ENCODE data around the gene NPPA. TPM values are rescaled to one million over a fixed set of nuclear protein-coding genes. Genes with fewer than 3 reads are reported as not detected.
"Not testable (repeated sequence)": the region's sequence is repeated elsewhere in the genome, so short reads cannot be mapped to it uniquely, and the experiment has no call there.

Gene NPPA
- total RNA-seq, 2 donors from 2014 or later, result not detected

GRCh38 chr1:11828511-11828910 lies 19.1 kb downstream of the NPPA start:
- ATAC-seq, result no peak

GRCh38 chr1:11826946-11827345 lies 20.6 kb downstream of the NPPA start:
- no peaks in the 10 kb centered on the region for H3K27me3 Mint-ChIP-seq
- DNase-seq (ENCODE audit: low spot score), result peak; percentile 51
- H3K4me1 Mint-ChIP-seq (ENCODE audit: low read depth in 2 of 2), result no peaks in the 10 kb centered on the region
- H3K36me3 Mint-ChIP-seq, result peaks cover 6% of the 10 kb centered on the region
- no peak for ATAC-seq
- H3K4me3 Mint-ChIP-seq, result no peak overlapping the region
- no peaks in the 10 kb centered on the region for H3K9me3 Mint-ChIP-seq
- H3K27ac Mint-ChIP-seq, result no peak overlapping the region

More at GRCh38 chr1:11828511-11828910, 19.1 kb downstream of the NPPA start:
- peak; percentile 57 for DNase-seq (ENCODE audit: low spot score)
- Mint-ChIP-seq H3K36me3 (peaks cover 10% of the 10 kb centered on the region), H3K9me3 (no peaks in the 10 kb centered on the region), H3K4me1 (ENCODE audit: low read depth in 2 of 2) (no peaks in the 10 kb centered on the region), H3K4me3 (no peak overlapping the region), H3K27me3 (no peaks in the 10 kb centered on the region), H3K27ac (no peak overlapping the region)

GRCh38 chr1:11825131-11825530 lies 22.5 kb downstream of the NPPA start:
- Mint-ChIP-seq H3K27me3 (no peaks in the 10 kb centered on the region), H3K27ac (no peak overlapping the region), H3K36me3 (peaks cover 6% of the 10 kb centered on the region), H3K4me3 (no peak overlapping the region), H3K9me3 (no peaks in the 10 kb centered on the region), H3K4me1 (ENCODE audit: low read depth in 2 of 2) (no peaks in the 10 kb centered on the region)
- DNase-seq (ENCODE audit: low spot score), result peak; percentile 53
- no peak for ATAC-seq

GRCh38 chr1:11823366-11824137 lies 24.0 kb downstream of the NPPA start:
- Mint-ChIP-seq H3K27ac (no peak overlapping the region), H3K4me3 (no peak overlapping the region), H3K27me3 (no peaks in the 10 kb centered on the region), H3K36me3 (peaks cover 15% of the 10 kb centered on the region), H3K9me3 (no peaks in the 10 kb centered on the region), H3K4me1 (ENCODE audit: low read depth in 2 of 2) (no peaks in the 10 kb centered on the region)
- ATAC-seq, result no peak
- peak; percentile 38 for DNase-seq (ENCODE audit: low spot score)

GRCh38 chr1:11822091-11822490 lies 25.5 kb downstream of the NPPA start:
- H3K4me1 Mint-ChIP-seq (ENCODE audit: low read depth in 2 of 2), result no peaks in the 10 kb centered on the region
- H3K9me3 Mint-ChIP-seq, result no peaks in the 10 kb centered on the region
- DNase-seq (ENCODE audit: low spot score) (no peak), ATAC-seq (no peak)
- H3K36me3 Mint-ChIP-seq, result peaks cover 14% of the 10 kb centered on the region
- H3K27me3 Mint-ChIP-seq, result no peaks in the 10 kb centered on the region
- H3K4me3 Mint-ChIP-seq, result no peak overlapping the region
- no peak overlapping the region for H3K27ac Mint-ChIP-seq

- no peaks in the 10 kb centered on the region for H3K9me3 Mint-ChIP-seq
- peaks cover 15% of the 10 kb centered on the region for H3K36me3 Mint-ChIP-seq
- DNase-seq (ENCODE audit: low spot score) (peak; percentile 31), ATAC-seq (no peak)
- H3K4me1 Mint-ChIP-seq (ENCODE audit: low read depth in 2 of 2), result no peaks in the 10 kb centered on the region
- no peak overlapping the region for H3K27ac Mint-ChIP-seq
- H3K27me3 Mint-ChIP-seq, result no peaks in the 10 kb centered on the region
- H3K4me3 Mint-ChIP-seq, result no peak overlapping the region
These were observed 30.4 kb downstream of the NPPA start for GRCh38 chr1:11817192-11817591.

GRCh38 chr1:11813021-11813420 lies 34.6 kb downstream of the NPPA start:
- peaks cover 6 to 12% of the 10 kb centered on the region in 2 donors for H3K4me1 Mint-ChIP-seq (ENCODE audit: low read depth in 2 of 2)
- no peak overlapping the region for H3K27ac Mint-ChIP-seq
- no peaks in the 10 kb centered on the region for H3K9me3 Mint-ChIP-seq
- no peak for DNase-seq (ENCODE audit: low spot score)
- H3K27me3 Mint-ChIP-seq, result no peaks in the 10 kb centered on the region
- ATAC-seq, result no peak
- H3K36me3 Mint-ChIP-seq, result peaks cover 6% of the 10 kb centered on the region
- no peak overlapping the region for H3K4me3 Mint-ChIP-seq

GRCh38 chr1:11807133-11807532 lies 40.5 kb downstream of the NPPA start:
- Mint-ChIP-seq H3K9me3 (no peaks in the 10 kb centered on the region), H3K27me3 (no peaks in the 10 kb centered on the region), H3K4me1 (ENCODE audit: low read depth in 2 of 2) (peaks cover 47 to 57% of the 10 kb centered on the region in 2 donors), H3K27ac (peak overlapping the region; percentile 84 to 93), H3K36me3 (no peaks in the 10 kb centered on the region), H3K4me3 (peak overlapping the region; percentile 89)
- ATAC-seq (no peak), DNase-seq (ENCODE audit: low spot score) (peak; percentile 40)

GRCh38 chr1:11806307-11806936 lies 41.2 kb downstream of the NPPA start:
- H3K4me1 Mint-ChIP-seq (ENCODE audit: low read depth in 2 of 2), result peaks cover 51 to 64% of the 10 kb centered on the region in 2 donors
- ATAC-seq (peak; percentile 59 to 65), DNase-seq (ENCODE audit: low spot score) (peak; percentile 39)
- H3K27ac Mint-ChIP-seq, result peak overlapping the region; percentile 84 to 93
- no peaks in the 10 kb centered on the region for H3K36me3 Mint-ChIP-seq
- peak overlapping the region; percentile 89 for H3K4me3 Mint-ChIP-seq
- H3K9me3 Mint-ChIP-seq, result no peaks in the 10 kb centered on the region
- H3K27me3 Mint-ChIP-seq, result no peaks in the 10 kb centered on the region

GRCh38 chr1:11805422-11806306 lies 41.9 kb downstream of the NPPA start, which contains the start of the genes CLCN6 and MTHFR:
CLCN6 (plus strand) TSS chr1:11806191; CDS start chr1:11806263, 72 bp downstream.
MTHFR (minus strand) TSS chr1:11805964; CDS start chr1:11803116, 2,848 bp downstream.
- Mint-ChIP-seq H3K4me1 (ENCODE audit: low read depth in 2 of 2) (peaks cover 52 to 65% of the 10 kb centered on the region in 2 donors), H3K27ac (peak within 1 kb of the TSS; percentile 84 to 93), H3K9me3 (no peaks in the 10 kb centered on the region), H3K36me3 (no peaks in the 10 kb centered on the region), H3K4me3 (peak within 1 kb of the TSS; percentile 89), H3K27me3 (no peaks in the 10 kb centered on the region)
- peak; percentile 99 for DNase-seq (ENCODE audit: low spot score)
- peak; percentile 93 to 95 for ATAC-seq

- no peaks in the 10 kb centered on the region for H3K9me3 Mint-ChIP-seq
- no peaks in the 10 kb centered on the region for H3K36me3 Mint-ChIP-seq
- H3K27ac Mint-ChIP-seq, result peak overlapping the region; percentile 84 to 93
- ATAC-seq (no peak), DNase-seq (ENCODE audit: low spot score) (no peak)
- H3K27me3 Mint-ChIP-seq, result no peaks in the 10 kb centered on the region
- H3K4me1 Mint-ChIP-seq (ENCODE audit: low read depth in 2 of 2), result peaks cover 55 to 65% of the 10 kb centered on the region in 2 donors
- peak overlapping the region; percentile 89 for H3K4me3 Mint-ChIP-seq
These were observed 42.7 kb downstream of the NPPA start for GRCh38 chr1:11804666-11805421.

GRCh38 chr1:11803924-11804665 lies 43.5 kb downstream of the NPPA start:
- H3K9me3 Mint-ChIP-seq; ATAC-seq; H3K36me3 Mint-ChIP-seq; H3K27me3 Mint-ChIP-seq; DNase-seq (ENCODE audit: low spot score): not testable (repeated sequence)
- H3K4me1 Mint-ChIP-seq (ENCODE audit: low read depth in 2 of 2), result peaks cover 52 to 61% of the 10 kb centered on the region in 2 donors
- peak overlapping the region; percentile 84 to 93 for H3K27ac Mint-ChIP-seq
- peak overlapping the region; percentile 89 for H3K4me3 Mint-ChIP-seq
